GM12878 (cell line): Measurements from ENCODE around the gene SLC1A7.

Experiments used
- ATF3 ChIP-seq: IDR thresholded peaks from 2 replicates; pipeline ENCODE4 v1.6.1; 2011; ENCODE audit warnings: low read depth, mild to moderate bottlenecking, low read length, moderate library complexity, borderline replicate concordance; ENCODE audit errors: extremely low read depth
- BCL11A ChIP-seq: IDR thresholded peaks from 2 replicates; pipeline ENCODE4 v1.6.1; 2011; ENCODE audit warnings: low read depth, low read length
- CHD2 ChIP-seq: IDR thresholded peaks from 2 replicates; pipeline ENCODE4 v1.6.1; 2011; ENCODE audit warnings: low read depth, low read length, improper control_type of control experiment, borderline replicate concordance
- CREM ChIP-seq: IDR thresholded peaks from 2 replicates; pipeline ENCODE4 v1.6.1; 2014; ENCODE audit warnings: antibody characterized with exemption, low read depth
- CTCF ChIP-seq, 3 experiments: IDR thresholded peaks in 2 of 3; conservative IDR thresholded peaks in 1 of 3; 2 replicates each; pipeline ENCODE4 v1.5.1; 2011; ENCODE audit warnings: low read depth in 3 of 3, low read length in 3 of 3, mild to moderate bottlenecking in 3 of 3, control low read depth in 2 of 3, moderate library complexity in 2 of 3, inconsistent platforms in 1 of 3, mixed read lengths in 1 of 3; ENCODE audit not compliant: control insufficient read depth in 2 of 3, insufficient read depth in 1 of 3; ENCODE audit errors: extremely low read depth in 1 of 3
- JUNB ChIP-seq: IDR thresholded peaks from 2 replicates; pipeline ENCODE4 v1.6.1; 2016; ENCODE audit warnings: antibody characterized with exemption, mild to moderate bottlenecking
- MAX ChIP-seq: IDR thresholded peaks from 2 replicates; pipeline ENCODE4 v1.6.1; 2012; ENCODE audit warnings: low read depth, low read length, improper control_type of control experiment
- NFXL1 ChIP-seq: fragments of 450-650 bp; IDR thresholded peaks from 2 replicates; pipeline ENCODE4 v1.6.1; 2017; ENCODE audit warnings: antibody characterized with exemption, mild to moderate bottlenecking, borderline replicate concordance
- YBX1 ChIP-seq: fragments of 450-650 bp; IDR thresholded peaks from 2 replicates; pipeline ENCODE4 v1.6.1; 2016; ENCODE audit warnings: antibody characterized with exemption

GRCh38 chr1:53180951-53181350, 38.5 kb upstream of the SLC1A7 start:
- no peak for TF ChIP-seq CREM
- TF ChIP-seq NFXL1 = no peak
- no peak for TF ChIP-seq JUNB
- TF ChIP-seq YBX1 = no peak
- no peak for TF ChIP-seq CTCF (IDR thresholded peaks at IDR 0.05 in 2 of 3, conservative IDR thresholded peaks at IDR 0.05 in 1 of 3; ENCODE audit: control insufficient read depth in 2 of 3, extremely low read depth in 1 of 3, insufficient read depth in 1 of 3, low read depth in 3 of 3, low read length in 3 of 3)
- no peak for TF ChIP-seq ATF3
- no peak for TF ChIP-seq CHD2
- TF ChIP-seq BCL11A = no peak
- TF ChIP-seq MAX = no peak
